ENCODE measurements around the gene ARFGAP1.

- no peak for TF ChIP-seq BCL11A (IDR thresholded peaks at IDR 0.05; ENCODE audit: low read depth, low read length)
- no peak for TF ChIP-seq POLR2A (IDR thresholded peaks at IDR 0.05; ENCODE audit: low read depth, low read length)
- no peak for TF ChIP-seq EZH2 (IDR thresholded peaks at IDR 0.05; ENCODE audit: borderline replicate concordance, control insufficient read depth, low read depth, low read length)
- TF ChIP-seq NR2C2 (IDR thresholded peaks at IDR 0.05; ENCODE audit: borderline replicate concordance, control insufficient read depth, insufficient read length, low read depth) = no peak
- no peak for TF ChIP-seq KAT2A (conservative IDR thresholded peaks at IDR 0.05; ENCODE audit: control insufficient read depth, low read depth, low read length)
- TF ChIP-seq PRDM15 (CRISPR knock-in tag; IDR thresholded peaks at IDR 0.05) = no peak
- no peak for TF ChIP-seq MXI1 (IDR thresholded peaks at IDR 0.05; ENCODE audit: low read depth, low read length)
- no peak for TF ChIP-seq CTCF (IDR thresholded peaks at IDR 0.05 in 2 of 3, conservative IDR thresholded peaks at IDR 0.05 in 1 of 3; ENCODE audit: control insufficient read depth in 2 of 3, extremely low read depth in 1 of 3, insufficient read depth in 1 of 3, low read depth in 3 of 3, low read length in 3 of 3)
These were observed 12.4 kb downstream of the ARFGAP1 start for GRCh38 chr20:63284981-63285524.

Measured in GM12878 (cell line).